A549 treated with Mapracorat at 1 μM for 4 hours (cell line): ENCODE data around the gene AMT. TPM values are rescaled to one million over a fixed set of nuclear protein-coding genes. Genes with fewer than 3 reads are reported as not detected.

Source experiments
- total RNA-seq: library from RNA; stranded (reverse); fragments of 200-300 nt; extraction: Qiagen RNA extraction; gene quantifications from 5 replicates; pipeline ENCODE4 v1.2.3, GENCODE V29; 2022

Gene AMT
- total RNA-seq, result 0.28 to 0.73 TPM (median 0.44 TPM) in 4 of 5 replicates, not detected in the other

GRCh38 chr3:49422379-49423248, at the start of gene AMT:
TSS of gene AMT (minus strand) at chr3:49422473. CDS start at chr3:49422450, 23 bp downstream.

GRCh38 chr3:49469936-49470713, 47.9 kb upstream of the AMT start, which contains the start of gene DAG1:
TSS of gene DAG1 (plus strand) at chr3:49470267. CDS start at chr3:49510535, 40,268 bp downstream.

GRCh38 chr3:49411968-49412631, 10.2 kb downstream of the AMT start, which contains the start of the genes RHOA and TCTA:
TSS of gene RHOA (minus strand) at chr3:49411976. CDS start at chr3:49375589, 36,387 bp downstream.
TSS of gene TCTA (plus strand) at chr3:49412423. CDS start at chr3:49412427, 4 bp downstream.

Other genes with a start within 250 kb of the AMT start
- 1.5 to 2.5 TPM (median 1.8 TPM) in 5 replicates for gene C3orf62, start 145.2 kb downstream of the AMT start, total RNA-seq
- 11.4 to 15.4 TPM (median 13.8 TPM) in 5 replicates for gene USP4, start 82.4 kb downstream of the AMT start, total RNA-seq
- gene GPX1, start 64.1 kb downstream of the AMT start, total RNA-seq, result 262 to 306 TPM (median 293 TPM) in 5 replicates
- gene RHOA, start 10.5 kb downstream of the AMT start, total RNA-seq, result 449 to 503 TPM (median 464 TPM) in 5 replicates
- gene TCTA, start 10.1 kb downstream of the AMT start, total RNA-seq, result 21.0 to 25.1 TPM (median 22.6 TPM) in 5 replicates
- gene NICN1, start 6.9 kb upstream of the AMT start, total RNA-seq, result 5.6 to 7.3 TPM (median 5.6 TPM) in 5 replicates
- gene DAG1, start 47.8 kb upstream of the AMT start, total RNA-seq, result 47.6 to 60.8 TPM (median 57.1 TPM) in 5 replicates
- gene BSN, start 132.0 kb upstream of the AMT start, total RNA-seq, result 0.09 to 0.41 TPM (median 0.13 TPM) in 5 replicates